ENCODE results near the gene TCL1A. TPM values are rescaled to one million over a fixed set of nuclear protein-coding genes. Genes with fewer than 3 reads are reported as not detected.
"Not testable (repeated sequence)": the region's sequence is repeated elsewhere in the genome, so short reads cannot be mapped to it uniquely, and the experiment has no call there.

TCL1A gene
- total RNA-seq, 1 donor from 2014 or later = not detected

DNA sequence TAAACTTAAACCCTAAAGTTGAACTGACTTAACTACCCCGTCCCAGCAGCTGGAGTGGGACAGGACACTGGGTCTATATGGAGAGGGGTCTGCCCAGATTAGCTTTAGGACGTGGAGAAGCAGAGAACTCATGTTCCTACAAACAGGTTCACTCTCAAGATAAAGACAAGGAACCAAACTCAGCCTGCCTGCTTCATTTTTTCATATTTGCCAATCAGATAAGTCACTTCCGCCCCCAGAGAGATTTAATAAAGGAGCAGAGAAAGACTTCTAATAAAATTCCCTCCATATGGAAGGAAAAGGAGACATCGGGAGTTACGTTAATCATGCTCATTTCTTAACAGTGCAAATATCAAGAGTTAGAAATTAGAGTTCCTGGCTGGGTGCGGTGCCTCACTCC lies 42.2 kb upstream of the TCL1A start:
- TF ChIP-seq, protein P1, sequence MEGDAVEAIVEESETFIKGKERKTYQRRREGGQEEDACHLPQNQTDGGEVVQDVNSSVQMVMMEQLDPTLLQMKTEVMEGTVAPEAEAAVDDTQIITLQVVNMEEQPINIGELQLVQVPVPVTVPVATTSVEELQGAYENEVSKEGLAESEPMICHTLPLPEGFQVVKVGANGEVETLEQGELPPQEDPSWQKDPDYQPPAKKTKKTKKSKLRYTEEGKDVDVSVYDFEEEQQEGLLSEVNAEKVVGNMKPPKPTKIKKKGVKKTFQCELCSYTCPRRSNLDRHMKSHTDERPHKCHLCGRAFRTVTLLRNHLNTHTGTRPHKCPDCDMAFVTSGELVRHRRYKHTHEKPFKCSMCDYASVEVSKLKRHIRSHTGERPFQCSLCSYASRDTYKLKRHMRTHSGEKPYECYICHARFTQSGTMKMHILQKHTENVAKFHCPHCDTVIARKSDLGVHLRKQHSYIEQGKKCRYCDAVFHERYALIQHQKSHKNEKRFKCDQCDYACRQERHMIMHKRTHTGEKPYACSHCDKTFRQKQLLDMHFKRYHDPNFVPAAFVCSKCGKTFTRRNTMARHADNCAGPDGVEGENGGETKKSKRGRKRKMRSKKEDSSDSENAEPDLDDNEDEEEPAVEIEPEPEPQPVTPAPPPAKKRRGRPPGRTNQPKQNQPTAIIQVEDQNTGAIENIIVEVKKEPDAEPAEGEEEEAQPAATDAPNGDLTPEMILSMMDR (conservative IDR thresholded peaks at IDR 0.05; ENCODE audit: low read depth, low read length) = no peak
- no peak for DNase-seq (ENCODE audit: low read depth)
- H3K4me3 ChIP-seq (ENCODE audit: low read depth, low read length) = no peak overlapping the region

DNA sequence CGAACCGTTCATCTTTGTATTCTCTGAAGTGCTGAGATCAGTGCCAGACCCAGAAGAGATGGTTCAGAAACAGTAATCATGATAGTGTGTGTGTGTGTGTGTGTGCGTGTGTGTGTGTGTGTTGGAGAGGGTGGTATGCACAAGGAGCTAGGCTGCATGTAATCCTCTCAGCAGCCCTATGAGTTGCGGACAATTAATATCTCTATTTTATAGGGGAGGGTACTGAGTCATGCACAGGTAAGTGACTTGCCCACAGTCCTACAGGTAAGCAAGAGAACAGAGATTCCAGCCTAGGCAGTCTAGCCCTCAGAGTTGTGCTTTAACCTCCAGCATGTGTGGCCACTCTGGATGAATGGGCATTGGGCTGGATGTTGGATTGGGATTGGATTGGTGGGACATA lies 27.9 kb upstream of the TCL1A start:
- no peak for DNase-seq (ENCODE audit: low read depth)
- H3K4me3 ChIP-seq (ENCODE audit: low read depth, low read length) = no peak overlapping the region
- TF ChIP-seq, protein P1 (conservative IDR thresholded peaks at IDR 0.05; ENCODE audit: low read depth, low read length) = no peak

DNA sequence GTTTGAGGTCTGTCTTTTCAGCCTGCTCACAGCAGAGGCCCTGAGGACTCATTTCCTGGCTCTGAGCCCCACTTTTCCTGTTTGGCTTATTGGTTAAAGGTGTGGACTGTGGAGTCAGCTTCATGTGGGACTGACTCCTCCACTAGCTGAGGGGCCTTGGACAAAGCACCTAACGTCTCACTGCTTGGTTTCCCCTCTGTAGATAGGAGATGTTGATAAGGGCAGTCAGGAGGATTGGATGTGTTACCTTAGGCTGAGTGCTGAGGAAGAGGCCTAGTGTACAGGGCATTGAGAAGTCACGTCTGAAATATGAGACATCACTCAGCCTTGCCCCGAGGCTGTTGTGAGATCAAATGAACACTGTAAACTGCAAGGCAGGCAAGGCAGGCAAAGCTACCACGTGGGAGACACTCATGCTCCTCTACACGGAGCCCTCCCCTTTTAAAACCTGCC lies 27.1 kb upstream of the TCL1A start:
- TF ChIP-seq, protein P1 (conservative IDR thresholded peaks at IDR 0.05; ENCODE audit: low read depth, low read length) = no peak
- DNase-seq (ENCODE audit: low read depth) = no peak
- no peak overlapping the region for H3K4me3 ChIP-seq (ENCODE audit: low read depth, low read length)

DNA sequence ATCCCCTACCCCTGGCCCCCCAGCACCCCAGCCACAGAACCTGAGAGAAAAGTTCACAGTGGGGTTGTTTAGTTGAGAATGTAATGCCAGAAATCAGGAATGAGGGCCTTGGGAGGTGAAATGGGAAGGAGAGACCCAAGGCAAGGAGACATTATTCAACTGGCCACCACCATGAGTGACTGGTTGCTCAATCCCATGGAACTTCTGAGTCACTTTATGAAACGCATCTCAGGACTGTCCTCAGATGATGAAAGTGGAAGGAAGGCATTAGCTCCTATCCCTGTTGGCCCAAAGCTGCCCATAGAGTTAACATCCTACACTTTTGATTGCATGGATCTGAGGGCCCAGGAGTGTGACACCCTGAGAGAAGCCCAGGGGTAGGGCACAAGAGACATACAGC lies 25.4 kb upstream of the TCL1A start:
- no peak overlapping the region for H3K4me3 ChIP-seq (ENCODE audit: low read depth, low read length)
- TF ChIP-seq, protein P1 (conservative IDR thresholded peaks at IDR 0.05; ENCODE audit: low read depth, low read length) = no peak
- no peak for DNase-seq (ENCODE audit: low read depth)

DNA sequence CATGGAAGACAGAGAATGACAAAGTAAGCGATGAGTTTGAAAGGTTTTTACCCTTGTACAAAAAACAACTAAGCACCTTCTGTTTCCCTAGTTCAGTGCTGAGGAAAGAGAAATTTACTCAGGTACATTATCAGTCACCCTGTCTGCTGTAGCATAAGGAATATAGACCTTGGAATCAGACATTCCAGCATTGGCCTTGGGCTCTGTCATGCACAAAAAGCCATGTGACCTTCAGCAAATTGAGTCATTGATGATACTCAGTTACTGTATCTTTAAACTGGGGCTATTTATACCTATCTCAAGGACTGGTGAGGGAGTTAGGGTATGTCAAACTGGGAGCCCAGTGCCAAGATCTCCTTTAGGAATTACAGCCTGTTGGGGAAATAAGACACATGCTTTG lies 19.3 kb upstream of the TCL1A start:
- H3K4me3 ChIP-seq (ENCODE audit: low read depth, low read length) = no peak overlapping the region
- DNase-seq (ENCODE audit: low read depth) = no peak
- TF ChIP-seq, protein P1 (conservative IDR thresholded peaks at IDR 0.05; ENCODE audit: low read depth, low read length) = no peak

DNA sequence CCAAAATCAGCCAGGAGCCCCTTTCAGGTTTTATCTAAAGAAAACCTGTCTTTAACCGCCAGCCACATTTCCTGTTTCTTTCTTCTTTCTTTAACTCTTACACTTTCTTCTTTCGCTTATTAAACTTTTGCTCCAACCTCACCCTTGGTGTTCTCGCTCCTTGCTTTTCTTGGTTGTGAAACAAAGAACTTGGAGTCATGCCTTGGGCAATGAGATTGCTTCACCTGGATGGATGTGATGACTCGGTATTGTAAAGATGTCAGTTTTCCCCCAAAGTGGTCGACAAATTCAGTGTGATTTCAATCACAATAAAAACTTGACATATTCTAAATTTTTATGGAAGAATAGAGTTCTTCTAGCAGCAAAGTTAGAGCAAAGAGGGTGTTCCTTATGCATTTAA lies 16.2 kb upstream of the TCL1A start:
- TF ChIP-seq, protein P1 (conservative IDR thresholded peaks at IDR 0.05; ENCODE audit: low read depth, low read length) = no peak
- DNase-seq (ENCODE audit: low read depth) = no peak
- no peak overlapping the region for H3K4me3 ChIP-seq (ENCODE audit: low read depth, low read length)

DNA sequence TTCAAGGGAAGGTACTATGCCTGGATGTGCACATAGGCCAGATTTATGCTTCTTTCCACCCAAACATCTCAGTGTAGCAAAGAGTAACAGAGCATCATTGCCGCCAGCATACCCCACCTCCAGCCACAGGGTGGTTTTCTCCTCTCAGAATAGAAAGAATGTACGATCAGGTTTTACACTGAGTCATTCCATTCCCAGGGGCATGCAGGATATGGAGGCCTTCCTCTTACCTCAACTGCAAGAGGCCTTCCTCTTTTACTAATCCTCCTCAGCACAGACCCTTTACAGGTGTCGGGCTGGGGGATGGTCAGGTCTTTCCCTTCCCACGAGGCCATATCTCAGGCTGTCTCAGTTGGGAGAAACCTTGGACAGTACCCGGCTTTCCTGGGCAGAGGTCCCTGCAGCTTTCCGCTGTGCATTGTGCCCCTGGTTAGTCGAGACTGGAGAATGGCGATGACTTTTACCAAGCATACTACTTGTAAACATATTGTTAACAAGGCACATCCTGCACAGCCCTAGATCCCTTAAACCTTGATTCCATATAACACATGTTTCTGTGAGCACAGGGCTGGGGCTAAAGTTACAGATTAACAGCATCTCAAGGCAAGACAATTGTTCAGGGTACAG lies 15.6 kb upstream of the TCL1A start:
- H3K4me3 ChIP-seq (ENCODE audit: low read depth, low read length); DNase-seq (ENCODE audit: low read depth): not testable (repeated sequence)
